ENCODE results near the gene SYTL1.

The SYTL1 gene

GRCh38 chr1:27348861-27349783, 7.3 kb downstream of the SYTL1 start:
- DNase-seq (ENCODE audit: low spot score), result peak; percentile 87

GRCh38 chr1:27349784-27350662, 8.2 kb downstream of the SYTL1 start:
- peak; percentile 93 for DNase-seq (ENCODE audit: low spot score)

- DNase-seq (ENCODE audit: low spot score), result peak; percentile 90
Observed at GRCh38 chr1:27350663-27351540, 9.1 kb downstream of the SYTL1 start.

DNA sequence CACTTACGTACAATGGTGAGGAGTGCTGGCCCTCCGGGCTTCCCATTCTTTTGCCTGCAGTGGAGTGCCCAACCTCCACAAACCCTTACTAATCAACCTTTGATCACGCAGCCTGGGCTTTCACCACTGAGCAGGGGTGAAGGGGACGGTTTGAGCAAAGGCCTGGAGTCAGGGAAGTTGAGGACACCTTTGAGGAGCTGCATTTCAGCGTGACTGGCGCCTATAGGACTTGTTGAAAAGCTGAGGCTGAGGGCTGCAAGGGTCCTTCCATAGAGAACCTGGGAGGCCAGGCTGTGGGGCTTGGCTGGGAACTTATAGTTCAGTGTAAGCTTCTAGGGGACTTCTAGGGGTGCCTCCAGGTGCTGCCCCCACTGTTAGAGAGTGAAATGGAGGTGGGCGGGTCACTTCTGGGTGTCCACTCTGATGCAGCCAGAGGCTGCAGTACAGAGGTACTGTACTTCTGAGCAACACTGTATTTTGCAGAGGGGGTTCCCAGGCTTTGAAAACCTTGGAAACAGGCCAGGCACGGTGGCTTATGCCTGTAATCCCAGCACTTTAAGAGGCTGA, 9.8 kb downstream of the SYTL1 start:
- no peak for DNase-seq (ENCODE audit: low spot score)

GRCh38 chr1:27353166-27353565, 11.3 kb downstream of the SYTL1 start:
- DNase-seq (ENCODE audit: low spot score), result no peak

DNA sequence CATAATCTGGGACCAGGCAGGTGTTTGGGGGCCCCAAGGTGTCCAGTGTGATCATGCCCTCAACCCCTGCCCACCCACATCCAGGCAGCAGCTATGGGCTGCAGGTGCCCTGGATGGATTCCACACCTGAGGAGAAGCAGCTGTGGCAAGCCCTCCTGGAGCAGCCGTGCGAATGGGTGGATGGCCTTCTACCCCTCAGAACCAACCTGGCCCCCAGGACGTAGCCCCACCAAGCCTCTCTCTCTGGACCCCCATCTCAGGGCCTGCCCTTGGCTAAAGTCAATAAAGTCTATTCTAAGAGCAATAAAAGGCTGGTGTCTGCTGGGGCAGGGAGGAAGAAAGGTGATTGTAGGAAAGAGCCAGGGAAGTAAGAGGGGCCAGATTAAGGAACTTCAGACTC, 11.8 kb downstream of the SYTL1 start:
- no peak for DNase-seq (ENCODE audit: low spot score)

GRCh38 chr1:27355683-27356082, 13.9 kb downstream of the SYTL1 start:
- DNase-seq (ENCODE audit: low spot score), result no peak

DNA sequence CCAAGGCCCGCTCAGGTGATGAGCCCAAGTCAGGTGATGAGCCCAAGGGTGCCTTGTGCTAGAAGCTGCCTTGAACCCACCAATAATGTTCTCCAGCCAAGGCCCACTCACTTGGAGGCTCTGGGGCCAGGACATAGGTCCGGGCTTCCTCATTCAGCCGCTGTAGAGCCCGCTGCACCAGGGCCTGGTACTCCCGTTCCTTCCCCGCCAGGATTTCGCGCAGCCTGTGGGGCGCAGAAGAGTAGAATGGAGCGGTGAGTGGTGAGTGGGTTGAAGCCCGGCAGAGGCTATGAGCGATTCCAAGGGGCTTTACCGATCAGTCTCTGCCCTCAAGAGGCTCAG, 14.4 kb downstream of the SYTL1 start:
- DNase-seq (ENCODE audit: low spot score), result no peak

- DNase-seq (ENCODE audit: low spot score), result no peak
Observed at GRCh38 chr1:27356619-27357280, 14.9 kb downstream of the SYTL1 start.

DNA sequence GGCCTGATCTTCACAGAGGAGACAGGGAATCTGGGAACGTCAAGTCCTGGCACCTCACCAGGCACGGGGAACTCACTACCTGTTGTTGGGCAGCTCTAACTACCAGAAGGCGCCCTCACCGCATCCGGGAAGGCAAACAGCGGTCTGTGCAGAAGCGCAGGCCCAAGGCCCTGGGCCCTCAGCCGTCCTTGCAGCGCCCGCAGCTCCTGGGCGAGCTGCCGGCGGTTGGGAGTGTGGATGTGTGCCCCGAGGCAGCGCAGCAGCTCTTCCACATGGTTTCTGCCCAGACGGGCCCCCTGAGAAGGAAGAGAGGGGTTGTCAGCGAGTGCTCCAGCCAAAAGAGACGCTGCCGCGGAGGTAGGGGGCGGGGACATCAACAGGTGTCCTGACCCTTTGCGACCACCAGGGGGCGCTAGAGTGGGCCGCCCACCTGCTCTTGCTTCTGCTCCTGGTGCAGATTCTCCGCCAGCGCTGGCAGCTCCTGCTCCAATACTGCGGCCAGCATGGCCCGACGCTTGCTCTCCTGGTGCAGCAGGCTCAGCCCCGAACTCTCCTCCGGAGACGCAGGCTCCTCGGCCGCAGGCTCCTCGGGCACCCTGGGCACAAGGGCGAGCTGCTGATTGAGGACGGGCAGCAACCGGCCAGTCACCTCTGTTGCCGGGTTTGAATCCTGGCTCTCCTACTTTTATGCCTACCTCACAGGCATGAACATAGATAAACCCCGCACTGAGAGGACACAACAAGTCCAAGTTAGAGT, 15.6 kb downstream of the SYTL1 start:
- peak; percentile 98 for DNase-seq (ENCODE audit: low spot score)

- DNase-seq (ENCODE audit: low spot score), result no peak
Observed at GRCh38 chr1:27358038-27358927, 16.5 kb downstream of the SYTL1 start.

- no peak for DNase-seq (ENCODE audit: low spot score)
Observed at GRCh38 chr1:27358928-27359313, 17.1 kb downstream of the SYTL1 start.

DNA sequence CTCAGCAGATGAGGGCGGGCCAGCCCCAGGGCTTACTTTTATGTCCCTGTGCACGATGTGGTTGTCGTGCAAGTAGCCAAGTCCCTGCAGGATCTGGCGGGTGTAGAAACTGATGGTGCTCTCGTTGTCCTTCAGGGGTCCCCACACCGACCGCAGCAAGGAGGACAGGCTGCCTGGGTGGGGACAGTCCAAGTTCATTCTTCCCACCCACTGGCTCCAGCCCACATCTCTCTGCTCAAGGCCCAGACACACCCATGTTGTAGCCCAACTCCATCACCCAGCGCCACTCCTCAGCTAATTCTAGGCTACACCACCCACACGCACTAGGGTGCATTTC, 18.0 kb downstream of the SYTL1 start:
- no peak for DNase-seq (ENCODE audit: low spot score)

- DNase-seq (ENCODE audit: low spot score), result no peak
Observed at GRCh38 chr1:27360159-27361043, 18.6 kb downstream of the SYTL1 start.

DNA sequence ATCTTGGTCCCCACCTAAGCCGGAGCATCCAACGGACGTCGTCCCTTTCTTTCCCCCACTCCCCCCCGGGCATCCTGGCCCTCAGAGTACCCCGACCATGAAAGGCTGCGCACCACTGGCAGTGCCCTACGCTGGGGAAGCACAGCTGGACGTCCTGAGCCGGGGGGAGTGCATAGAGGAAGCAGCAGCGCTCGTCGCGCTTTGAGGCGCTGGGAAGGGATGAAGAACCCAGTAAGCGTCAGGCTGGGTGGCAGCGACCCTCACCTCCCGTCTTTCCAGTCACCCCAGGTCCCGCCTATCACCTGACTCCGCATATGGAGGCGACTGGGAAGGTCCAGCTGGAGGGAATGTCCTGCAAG, 19.2 kb downstream of the SYTL1 start:
- no peak for DNase-seq (ENCODE audit: low spot score)

DNA sequence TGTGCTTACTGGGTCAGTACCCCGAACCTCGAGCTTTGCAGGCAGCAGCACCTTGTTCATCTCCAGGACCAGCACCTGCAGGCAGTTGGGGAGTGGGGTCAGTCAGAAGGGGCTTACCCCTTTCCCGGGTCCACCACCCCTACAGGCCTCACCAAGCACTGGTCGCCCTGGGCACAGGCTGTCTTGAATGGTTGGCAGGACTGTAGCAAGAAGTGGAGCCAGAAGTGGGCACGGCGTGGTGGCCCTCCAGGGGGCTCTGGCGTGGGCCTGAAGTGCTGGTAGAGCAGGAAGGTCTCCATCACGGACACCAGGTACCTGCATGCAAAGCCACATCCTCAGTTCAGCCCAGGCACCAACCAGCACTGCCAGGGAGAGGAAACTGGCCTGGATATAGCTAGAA, 19.7 kb downstream of the SYTL1 start:
- DNase-seq (ENCODE audit: low spot score), result no peak

- DNase-seq (ENCODE audit: low spot score), result no peak
Observed at GRCh38 chr1:27363766-27364695, 22.2 kb downstream of the SYTL1 start.
